GM12875 (cell line): Measurements from ENCODE around the gene PTPRD.

Experiments used
- H3K4me3 ChIP-seq: one replicate; pipeline ENCODE4 v1.5.1; 2011; ENCODE audit warnings: low read depth, low read length, control low read depth
- TF ChIP-seq, protein P1 (sequence below): IDR thresholded peaks from 2 replicates; pipeline ENCODE4 v1.5.1; 2011; ENCODE audit warnings: low read depth, mild to moderate bottlenecking, control low read depth, inconsistent platforms, low read length, moderate library complexity, borderline replicate concordance; ENCODE audit not compliant: insufficient read depth

PTPRD gene

DNA sequence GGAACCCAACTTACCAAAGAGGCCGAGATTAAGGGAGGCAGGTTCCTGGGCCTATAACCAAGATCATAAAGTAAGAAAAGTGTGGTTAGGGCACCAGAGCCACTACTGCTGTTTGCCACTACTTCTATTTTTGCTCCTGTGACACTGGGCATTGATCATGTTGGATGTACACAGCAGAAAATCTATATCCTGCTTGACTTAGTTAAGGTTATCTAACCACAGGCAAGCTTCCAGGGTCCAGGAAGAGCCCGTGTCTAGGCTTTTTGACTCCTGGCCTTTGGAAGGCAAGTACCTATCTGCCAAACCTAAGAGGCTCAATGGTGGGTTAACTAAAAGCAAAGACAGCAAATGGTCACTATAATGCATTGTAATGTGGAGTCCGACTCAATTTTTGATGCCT is 2315.8 kb downstream of the PTPRD start:
- TF ChIP-seq, protein P1, sequence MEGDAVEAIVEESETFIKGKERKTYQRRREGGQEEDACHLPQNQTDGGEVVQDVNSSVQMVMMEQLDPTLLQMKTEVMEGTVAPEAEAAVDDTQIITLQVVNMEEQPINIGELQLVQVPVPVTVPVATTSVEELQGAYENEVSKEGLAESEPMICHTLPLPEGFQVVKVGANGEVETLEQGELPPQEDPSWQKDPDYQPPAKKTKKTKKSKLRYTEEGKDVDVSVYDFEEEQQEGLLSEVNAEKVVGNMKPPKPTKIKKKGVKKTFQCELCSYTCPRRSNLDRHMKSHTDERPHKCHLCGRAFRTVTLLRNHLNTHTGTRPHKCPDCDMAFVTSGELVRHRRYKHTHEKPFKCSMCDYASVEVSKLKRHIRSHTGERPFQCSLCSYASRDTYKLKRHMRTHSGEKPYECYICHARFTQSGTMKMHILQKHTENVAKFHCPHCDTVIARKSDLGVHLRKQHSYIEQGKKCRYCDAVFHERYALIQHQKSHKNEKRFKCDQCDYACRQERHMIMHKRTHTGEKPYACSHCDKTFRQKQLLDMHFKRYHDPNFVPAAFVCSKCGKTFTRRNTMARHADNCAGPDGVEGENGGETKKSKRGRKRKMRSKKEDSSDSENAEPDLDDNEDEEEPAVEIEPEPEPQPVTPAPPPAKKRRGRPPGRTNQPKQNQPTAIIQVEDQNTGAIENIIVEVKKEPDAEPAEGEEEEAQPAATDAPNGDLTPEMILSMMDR = no peak
- H3K4me3 ChIP-seq = no peak overlapping the region

DNA sequence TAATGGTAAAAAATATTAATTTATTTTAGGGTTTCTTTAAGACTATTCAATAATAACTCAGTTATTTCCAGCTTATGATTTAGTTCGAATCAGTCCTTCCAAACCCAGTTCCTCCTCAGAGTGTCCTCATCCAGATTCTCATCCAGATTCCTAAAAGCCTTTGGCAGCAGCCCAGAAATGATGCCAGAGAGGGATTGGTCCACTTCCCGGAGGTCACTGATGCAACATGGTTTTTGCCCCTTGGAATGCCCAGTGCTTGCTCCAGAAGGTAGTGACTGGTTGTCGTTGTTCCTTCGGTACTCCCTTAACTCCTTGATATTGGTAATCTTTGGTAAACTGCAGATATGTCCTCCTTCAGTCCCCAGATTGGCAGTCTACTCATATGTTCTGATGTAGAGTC is 2320.1 kb downstream of the PTPRD start:
- H3K4me3 ChIP-seq = no peak overlapping the region
- TF ChIP-seq, protein P1 = no peak

DNA sequence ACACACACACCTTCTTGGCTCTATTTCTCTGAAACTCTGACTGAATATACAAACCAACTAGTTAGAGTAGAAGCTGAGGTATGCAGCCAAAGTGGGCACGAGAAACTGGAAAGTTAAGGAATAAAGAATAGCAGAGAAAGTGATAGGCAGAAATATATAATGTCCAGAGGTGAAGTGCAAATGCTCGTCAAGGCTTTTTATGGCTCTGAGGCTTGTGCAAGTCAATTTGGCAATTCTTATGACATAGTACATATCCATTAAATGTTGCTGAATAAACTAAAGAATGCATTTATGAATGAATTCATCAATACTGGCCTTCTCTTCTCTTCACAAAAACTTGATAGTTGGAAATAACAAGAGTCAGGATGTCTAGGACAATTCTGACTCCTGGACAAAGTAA is 2323.1 kb downstream of the PTPRD start:
- H3K4me3 ChIP-seq = no peak overlapping the region
- TF ChIP-seq, protein P1 = no peak

DNA sequence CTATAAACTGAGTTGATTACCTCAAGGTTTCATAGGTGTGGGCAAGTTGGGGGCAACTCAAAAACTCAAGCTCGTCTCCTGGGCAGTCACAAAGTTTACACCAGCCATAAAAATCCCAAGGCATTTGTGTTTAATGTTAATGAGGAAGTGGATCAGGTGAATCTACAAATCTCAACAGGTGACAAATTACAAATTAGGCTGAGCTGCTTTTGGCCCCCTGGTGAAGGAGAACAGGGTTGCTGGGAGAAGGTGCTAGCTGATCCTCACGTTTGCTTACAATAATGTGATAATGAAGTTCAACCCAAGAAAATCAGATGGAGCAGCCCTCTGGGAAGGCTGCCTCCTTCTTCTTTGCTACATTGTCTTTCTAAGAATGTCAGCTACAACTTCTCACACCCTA is 2324.8 kb downstream of the PTPRD start:
- TF ChIP-seq, protein P1 = no peak
- no peak overlapping the region for H3K4me3 ChIP-seq

DNA sequence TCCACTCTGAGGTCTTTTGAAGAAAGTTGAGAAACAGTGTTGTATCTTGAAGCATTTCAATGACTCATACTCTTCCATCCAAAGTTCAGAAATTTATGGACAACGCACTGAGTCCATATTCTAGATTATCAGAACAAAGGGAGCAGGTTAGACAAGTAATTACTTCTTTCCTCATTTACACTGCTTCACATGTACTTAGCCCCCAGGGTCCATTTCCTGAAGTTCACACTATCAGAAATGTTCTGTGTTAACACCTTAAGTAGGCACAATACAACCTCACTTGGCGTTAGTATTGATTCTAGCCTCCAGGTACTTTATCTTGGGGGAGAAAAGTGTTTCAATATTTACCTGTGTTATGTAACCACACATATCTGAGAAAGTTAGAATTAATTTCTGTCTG is 2325.3 kb downstream of the PTPRD start:
- H3K4me3 ChIP-seq = no peak overlapping the region
- TF ChIP-seq, protein P1 = no peak

DNA sequence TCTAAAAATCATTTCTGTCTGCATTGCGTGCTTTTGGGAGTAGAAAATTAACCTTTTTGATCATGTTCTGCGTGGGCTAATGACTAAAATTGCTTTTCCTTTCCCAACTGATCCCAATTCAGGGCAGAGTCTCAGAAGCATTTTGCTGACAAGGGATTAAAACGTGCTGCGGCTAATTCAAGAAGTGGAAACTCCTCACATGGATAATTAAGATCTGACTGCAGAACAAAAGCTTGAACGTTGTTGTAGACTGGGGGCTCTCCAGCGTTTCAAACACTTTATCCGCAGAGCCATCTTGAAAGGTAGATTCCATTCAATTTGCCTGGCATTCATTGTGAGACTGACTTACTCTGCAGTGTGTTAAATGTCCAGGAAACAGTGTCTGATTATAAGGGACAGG is 2327.9 kb downstream of the PTPRD start:
- TF ChIP-seq, protein P1 = no peak
- no peak overlapping the region for H3K4me3 ChIP-seq

DNA sequence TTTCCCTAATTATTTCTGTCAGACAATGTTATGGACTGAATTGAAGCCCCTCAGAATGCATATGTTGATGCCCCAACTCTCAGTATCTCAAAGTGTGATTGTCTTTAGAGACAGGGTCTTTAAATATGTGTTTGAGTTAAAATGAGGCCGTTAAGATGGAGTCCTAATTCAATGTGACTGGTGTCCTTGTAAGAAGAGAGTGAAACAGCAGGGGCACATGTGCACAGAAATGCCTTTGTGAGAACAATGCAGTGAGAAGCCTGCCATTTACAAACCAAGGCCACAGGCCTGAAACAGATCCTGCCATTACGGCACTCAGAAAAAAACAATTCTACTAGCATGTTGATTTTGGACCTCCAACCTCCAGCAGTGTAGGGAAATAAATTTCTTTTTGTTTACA is 2330.3 kb downstream of the PTPRD start:
- TF ChIP-seq, protein P1 = no peak
- H3K4me3 ChIP-seq = no peak overlapping the region
